IMR-90 (cell line): Measurements from ENCODE around the gene IL36B. TPM values are rescaled to one million over a fixed set of nuclear protein-coding genes. Genes with fewer than 3 reads are reported as not detected.

Experiments used
- ATAC-seq: fragments of 200-7000 bp; cut with Tn5 transposase; 2 replicates; pipeline ENCODE4 v1.9.1; 2020; ENCODE audit warnings: low read depth, mild to moderate bottlenecking, moderate library complexity
- BruUV-seq: library from RNA; stranded (reverse); fragments of 400-500 nt; replicated peaks from 2 replicates; lab custom pipeline; 2021; lab: Mats Ljungman, UMichigan
- CTCF ChIA-PET: fragments of 300-600 bp; formaldehyde crosslinking; extraction: SDS; loops from one replicate; lab custom pipeline; 2021; ENCODE audit warnings: antibody characterized with exemption; lab: Yijun Ruan, JAX
- POLR2A ChIA-PET: fragments of 300-600 bp; sonication (Branson Sonifier 250); formaldehyde crosslinking; loops from one replicate; lab custom pipeline; 2022; ENCODE audit warnings: antibody characterized with exemption; ENCODE audit not compliant: unreplicated experiment; lab: Charles Lee
- DNase-seq: peaks from one replicate; pipeline ENCODE4 v3.0.0; 2013
- H2AFZ ChIP-seq: replicated peaks from 2 replicates; pipeline ENCODE3; 2013; ENCODE audit warnings: low read length, mild to moderate bottlenecking; ENCODE audit not compliant: poor library complexity
- H2AK5ac ChIP-seq: 2 replicates; pipeline ENCODE4 v1.6.1; 2013; ENCODE audit warnings: low read depth, low read length, inconsistent platforms
- H2AK9ac ChIP-seq: replicated peaks from 2 replicates; pipeline ENCODE3; 2013; ENCODE audit warnings: mild to moderate bottlenecking, low read depth, low read length, moderate library complexity; ENCODE audit not compliant: poor library complexity
- H2BK120ac ChIP-seq: 2 replicates; pipeline ENCODE4 v1.6.1; 2013; ENCODE audit warnings: low read depth, low read length, inconsistent platforms
- H2BK15ac ChIP-seq: 3 replicates; pipeline ENCODE4 v1.6.1; 2013; ENCODE audit warnings: low read depth, low read length, inconsistent platforms
- H2BK20ac ChIP-seq: 2 replicates; pipeline ENCODE4 v1.6.1; 2013; ENCODE audit warnings: low read depth, mild to moderate bottlenecking, inconsistent platforms, low read length, moderate library complexity
- H2BK5ac ChIP-seq: 2 replicates; pipeline ENCODE4 v1.6.1; 2013; ENCODE audit warnings: mild to moderate bottlenecking, low read depth, low read length, inconsistent platforms; ENCODE audit not compliant: poor library complexity, severe bottlenecking
- H3K14ac ChIP-seq: replicated peaks from 2 replicates; pipeline ENCODE4 v1.6.1; 2013; ENCODE audit warnings: low read depth, low read length, inconsistent platforms
- H3K18ac ChIP-seq: 2 replicates; pipeline ENCODE4 v1.6.1; 2013; ENCODE audit warnings: low read depth, low read length, control low read depth
- H3K23ac ChIP-seq: 2 replicates; pipeline ENCODE4 v1.6.1; 2013; ENCODE audit warnings: low read depth, low read length, inconsistent platforms
- H3K27ac ChIP-seq: 2 replicates; pipeline ENCODE4 v1.5.1; 2013; ENCODE audit warnings: mild to moderate bottlenecking, control low read depth, low read length; ENCODE audit not compliant: insufficient read depth
- H3K27me3 ChIP-seq: 2 replicates; pipeline ENCODE4 v1.6.1; 2013; ENCODE audit warnings: low read length; ENCODE audit not compliant: control insufficient read depth, insufficient read depth
- H3K36me3 ChIP-seq: 2 replicates; pipeline ENCODE4 v1.6.1; 2013; ENCODE audit warnings: low read length, mixed read lengths; ENCODE audit not compliant: control insufficient read depth, insufficient read depth
- H3K4ac ChIP-seq: 2 replicates; pipeline ENCODE4 v1.6.1; 2013; ENCODE audit warnings: low read depth, low read length, inconsistent platforms
- H3K4me1 ChIP-seq: 2 replicates; pipeline ENCODE4 v1.6.1; 2013; ENCODE audit warnings: low read length, mixed read lengths; ENCODE audit not compliant: control insufficient read depth, insufficient read depth
- H3K4me2 ChIP-seq: 2 replicates; pipeline ENCODE4 v1.6.1; 2013; ENCODE audit warnings: low read depth, mild to moderate bottlenecking, control low read depth, low read length, moderate library complexity
- H3K4me3 ChIP-seq: 2 replicates; pipeline ENCODE4 v1.5.1; 2013; ENCODE audit warnings: low read depth, mild to moderate bottlenecking, control low read depth, low read length, moderate library complexity; ENCODE audit not compliant: insufficient read depth
- H3K56ac ChIP-seq: 2 replicates; pipeline ENCODE4 v1.6.1; 2013; ENCODE audit warnings: low read length, inconsistent platforms; ENCODE audit not compliant: insufficient read depth; ENCODE audit errors: extremely low read depth
- H3K79me1 ChIP-seq, 2 experiments: 2 replicates each; pipeline ENCODE4 v1.6.1; 2013; ENCODE audit warnings: low read length in 2 of 2, inconsistent platforms in 1 of 2, low read depth in 1 of 2
- H3K9ac ChIP-seq: 2 replicates; pipeline ENCODE4 v1.6.1; 2013; ENCODE audit warnings: low read depth, low read length, control low read depth
- H3K9me1 ChIP-seq: 2 replicates; pipeline ENCODE4 v1.6.1; 2013; ENCODE audit warnings: low read length, inconsistent platforms; ENCODE audit not compliant: insufficient read depth
- H3K9me3 ChIP-seq: 2 replicates; pipeline ENCODE4 v1.6.1; 2013; ENCODE audit warnings: low read length; ENCODE audit not compliant: control insufficient read depth, insufficient read depth
- H4K20me1 ChIP-seq: 2 replicates; pipeline ENCODE4 v1.6.1; 2013; ENCODE audit warnings: low read length, inconsistent platforms; ENCODE audit not compliant: insufficient read depth
- H4K5ac ChIP-seq: 2 replicates; pipeline ENCODE4 v1.6.1; 2013; ENCODE audit warnings: mild to moderate bottlenecking, low read depth, low read length, control low read depth
- H4K8ac ChIP-seq, 2 experiments: 2 replicates each; pipeline ENCODE4 v1.6.1; 2013; ENCODE audit warnings: low read depth in 2 of 2, low read length in 2 of 2, control low read depth in 1 of 2, inconsistent platforms in 1 of 2
- H4K91ac ChIP-seq: 2 replicates; pipeline ENCODE4 v1.6.1; 2013; ENCODE audit warnings: low read depth, low read length, inconsistent platforms; ENCODE audit not compliant: insufficient read depth
- BHLHE40 ChIP-seq: fragments of 150-350 bp; IDR thresholded peaks from 2 replicates; pipeline ENCODE4 v1.6.1; 2016; ENCODE audit warnings: mild to moderate bottlenecking, low read depth, low read length
- CEBPB ChIP-seq: IDR thresholded peaks from 2 replicates; pipeline ENCODE4 v1.6.1; 2012; ENCODE audit warnings: low read depth, low read length, improper control_type of control experiment
- CHD1 ChIP-seq: IDR thresholded peaks from 2 replicates; pipeline ENCODE4 v1.6.1; 2012; ENCODE audit warnings: low read depth, low read length, improper control_type of control experiment
- CTCF ChIP-seq: conservative IDR thresholded peaks from 2 replicates; pipeline ENCODE4 v1.5.1; 2012; ENCODE audit warnings: mild to moderate bottlenecking, low read depth, low read length, improper control_type of control experiment
- ELK1 ChIP-seq: fragments of 150-350 bp; IDR thresholded peaks from 2 replicates; pipeline ENCODE4 v1.6.1; 2016; ENCODE audit warnings: low read depth, mild to moderate bottlenecking, low read length, moderate library complexity, borderline replicate concordance
- FOS ChIP-seq: fragments of 150-350 bp; IDR thresholded peaks from 2 replicates; pipeline ENCODE4 v1.6.1; 2016; ENCODE audit warnings: low read depth, low read length
- MAFK ChIP-seq: IDR thresholded peaks from 2 replicates; pipeline ENCODE4 v1.6.1; 2012; ENCODE audit warnings: low read depth, low read length, improper control_type of control experiment
- MAZ ChIP-seq: IDR thresholded peaks from 2 replicates; pipeline ENCODE4 v1.6.1; 2012; ENCODE audit warnings: low read depth, mild to moderate bottlenecking, low read length, improper control_type of control experiment, moderate library complexity, borderline replicate concordance
- MXI1 ChIP-seq: IDR thresholded peaks from 2 replicates; pipeline ENCODE4 v1.6.1; 2012; ENCODE audit warnings: low read depth, mild to moderate bottlenecking, low read length, moderate library complexity, borderline replicate concordance
- NFE2L2 ChIP-seq: fragments of 150-350 bp; IDR thresholded peaks from 2 replicates; pipeline ENCODE4 v1.6.1; 2016; ENCODE audit warnings: low read depth, mild to moderate bottlenecking, low read length
- POLR2A ChIP-seq: IDR thresholded peaks from 2 replicates; pipeline ENCODE4 v1.6.1; 2012; ENCODE audit warnings: mild to moderate bottlenecking, low read depth, low read length
- RAD21 ChIP-seq: IDR thresholded peaks from 2 replicates; pipeline ENCODE4 v1.6.1; 2012; ENCODE audit warnings: low read length, improper control_type of control experiment
- RCOR1 ChIP-seq: IDR thresholded peaks from 2 replicates; pipeline ENCODE4 v1.6.1; 2012; ENCODE audit warnings: mild to moderate bottlenecking, low read length, improper control_type of control experiment; ENCODE audit not compliant: insufficient replicate concordance
- RFX5 ChIP-seq: IDR thresholded peaks from 2 replicates; pipeline ENCODE4 v1.8.0; 2012; ENCODE audit warnings: low read depth, mild to moderate bottlenecking, low read length, moderate library complexity
- SMC3 ChIP-seq: fragments of 150-350 bp; IDR thresholded peaks from 2 replicates; pipeline ENCODE4 v1.6.1; 2016; ENCODE audit warnings: low read depth, mild to moderate bottlenecking, antibody characterized with exemption, low read length, moderate library complexity
- USF2 ChIP-seq: fragments of 150-350 bp; IDR thresholded peaks from 2 replicates; pipeline ENCODE4 v1.6.1; 2017; ENCODE audit warnings: mild to moderate bottlenecking, antibody characterized with exemption, low read length, low read depth
- WGBS, 2 experiments: methylation state at CpG; one replicate each; pipeline versions ENCODE4 v1.1.5 to v1.1.7; 2013; ENCODE audit warnings: missing lambda C conversion rate in 2 of 2; ENCODE audit not compliant: insufficient read length in 1 of 2; ENCODE audit errors: extremely low coverage in 2 of 2; 5-methylcytosine and 5-hydroxymethylcytosine counted together
- dilution Hi-C: fragments of 300-500 bp; cut with HindIII; formaldehyde crosslinking; loops from one replicate; pipeline ENCODE4 v1.14.3; 2018; ENCODE audit warnings: low sequenced_read_pairs; ENCODE audit not compliant: unreplicated experiment
- in situ Hi-C: fragments of 300-500 bp; cut with MboI; formaldehyde crosslinking; loops from 3 replicates; pipeline ENCODE4 v1.14.3; 2019; ENCODE audit warnings: low sequenced_read_pairs, inconsistent platforms, mixed read lengths
- intact Hi-C: fragments of 100-400 bp; cut with micrococcal nuclease; formaldehyde crosslinking; loops from 2 replicates; pipeline ENCODE4 v1.10.0; 2022
- polyA plus RNA-seq, 3 experiments: library from polyadenylated mRNA; depleted of rRNA; stranded (reverse); fragments of >200 nt; gene quantifications; 2 replicates each; pipeline ENCODE4 v1.2.3, GENCODE V29; 2012; ENCODE audit warnings: low replicate concordance in 1 of 3
- total RNA-seq: library from RNA; depleted of rRNA; stranded (reverse); fragments of >200 nt; gene quantifications from 2 replicates; pipeline ENCODE4 v1.2.3, GENCODE V29; 2012

The IL36B gene
- total and polyA plus RNA-seq, 2 of the 4 experiments (the other 2 are of a cell fraction) = not detected

DNA sequence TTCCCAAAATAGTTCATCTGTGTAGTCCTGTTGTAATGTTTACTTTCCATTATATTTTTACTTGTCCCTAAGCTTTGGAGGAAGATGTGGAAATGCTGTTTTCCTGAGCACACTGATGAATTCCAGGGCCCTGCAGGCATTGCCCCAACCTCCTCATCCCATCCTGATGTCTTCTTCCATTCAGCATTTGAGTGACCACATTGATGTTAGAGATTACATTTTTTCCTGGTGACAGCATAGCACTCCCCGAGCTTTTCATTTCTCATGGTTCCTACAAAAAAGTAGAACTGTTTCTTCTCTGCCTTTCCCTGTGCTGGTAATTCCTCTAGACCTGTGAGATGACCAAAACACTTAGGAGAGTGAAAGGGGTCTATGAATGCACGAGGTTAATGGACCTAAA is 42.6 kb downstream of the IL36B start:
- no peak overlapping the region for H2BK15ac ChIP-seq
- no peaks in the 10 kb centered on the region for H3K9me3 ChIP-seq
- ATAC-seq (no peak), DNase-seq (peak; percentile 2)
- no TSS peak for BruUV-seq
- no peak overlapping the region for H3K56ac ChIP-seq
- H2AK9ac ChIP-seq = no peak overlapping the region
- no peak overlapping the region for H3K18ac ChIP-seq
- intact Hi-C loops (no loop called here), dilution Hi-C loops (no loop called here), in situ Hi-C loops (no loop called here)
- H3K27me3 ChIP-seq = peaks cover 3% of the 10 kb centered on the region
- no peak overlapping the region for H3K27ac ChIP-seq
- H3K9ac ChIP-seq = no peak overlapping the region
- H2BK20ac ChIP-seq = no peak overlapping the region
- H2AFZ ChIP-seq = no peak overlapping the region
- H4K5ac ChIP-seq = no peak overlapping the region
- TF ChIP-seq USF2 = no peak
- TF ChIP-seq FOS = no peak
- TF ChIP-seq POLR2A = no peak
- TF ChIP-seq CTCF = no peak
- TF ChIP-seq CEBPB = no peak
- no peak for TF ChIP-seq ELK1
- no peak for TF ChIP-seq MAFK
- TF ChIP-seq MAZ = no peak
- no peak for TF ChIP-seq MXI1
- no peak for TF ChIP-seq NFE2L2
- TF ChIP-seq SMC3 = no peak
- no peak for TF ChIP-seq RFX5
- no peak for TF ChIP-seq RAD21
- TF ChIP-seq RCOR1 = no peak
- no peak for TF ChIP-seq BHLHE40
- no peak for TF ChIP-seq CHD1
- no CpG with 5 or more reads among the region's 2 CpGs for WGBS, 2 experiments
- H3K4ac ChIP-seq = no peak overlapping the region
- H3K9me1 ChIP-seq = no peaks in the 10 kb centered on the region
- ChIA-PET CTCF (interaction anchor here (0.6 kb wide), 1 partner anchor 21 kb away, joined by 4 read pairs; no protein-coding TSS in a partner anchor), POLR2A (no interaction called here)
- no peak overlapping the region for H2BK5ac ChIP-seq
- H4K8ac ChIP-seq = no peak overlapping the region
- no peak overlapping the region for H3K23ac ChIP-seq
- no peaks in the 10 kb centered on the region for H3K79me1 ChIP-seq
- H4K20me1 ChIP-seq = no peaks in the 10 kb centered on the region
- H2AK5ac ChIP-seq = no peak overlapping the region
- H3K14ac ChIP-seq = no peak overlapping the region
- no peak overlapping the region for H3K4me2 ChIP-seq
- H3K36me3 ChIP-seq = no peaks in the 10 kb centered on the region
- no peak overlapping the region for H2BK120ac ChIP-seq
- no peak overlapping the region for H3K4me3 ChIP-seq
- no peaks in the 10 kb centered on the region for H3K4me1 ChIP-seq
- H4K91ac ChIP-seq = no peak overlapping the region
